ENCODE results near the gene NAA25.
"Not testable (repeated sequence)": the region's sequence is repeated elsewhere in the genome, so short reads cannot be mapped to it uniquely, and the experiment has no call there.

NAA25 gene

GRCh38 chr12:112010415-112011344 is 97.9 kb downstream of the NAA25 start:
- DNase-seq (ENCODE audit: low read depth in 1 of 2, low spot score in 1 of 2), result no peak

GRCh38 chr12:112009596-112009995 is 99.0 kb downstream of the NAA25 start:
- not testable (repeated sequence) for DNase-seq (ENCODE audit: low read depth in 1 of 2, low spot score in 1 of 2)

- DNase-seq (ENCODE audit: low read depth in 1 of 2, low spot score in 1 of 2), result no peak
These were observed 99.7 kb downstream of the NAA25 start for GRCh38 chr12:112008918-112009317.

- DNase-seq (ENCODE audit: low read depth in 1 of 2, low spot score in 1 of 2), result no peak
These were observed 100.6 kb downstream of the NAA25 start for GRCh38 chr12:112007945-112008344.

GRCh38 chr12:112005419-112006395 is 102.9 kb downstream of the NAA25 start:
- DNase-seq (ENCODE audit: low read depth in 1 of 2, low spot score in 1 of 2), result no peak

GRCh38 chr12:112004041-112004440 is 104.5 kb downstream of the NAA25 start:
- DNase-seq (ENCODE audit: low read depth in 1 of 2, low spot score in 1 of 2), result no peak

GRCh38 chr12:112001576-112001975 is 107.0 kb downstream of the NAA25 start:
- no peak for DNase-seq (ENCODE audit: low read depth in 1 of 2, low spot score in 1 of 2)

GRCh38 chr12:112000820-112001219 is 107.8 kb downstream of the NAA25 start:
- no peak for DNase-seq (ENCODE audit: low read depth in 1 of 2, low spot score in 1 of 2)

- DNase-seq (ENCODE audit: low read depth in 1 of 2, low spot score in 1 of 2), result not testable (repeated sequence)
These were observed 109.5 kb downstream of the NAA25 start for GRCh38 chr12:111999129-111999528.

GRCh38 chr12:111998015-111998414 is 110.6 kb downstream of the NAA25 start:
- no peak for DNase-seq (ENCODE audit: low read depth in 1 of 2, low spot score in 1 of 2)

- no peak for DNase-seq (ENCODE audit: low read depth in 1 of 2, low spot score in 1 of 2)
These were observed 111.3 kb downstream of the NAA25 start for GRCh38 chr12:111997300-111997699.

GRCh38 chr12:111995782-111996480 is 112.7 kb downstream of the NAA25 start:
- no peak for DNase-seq (ENCODE audit: low read depth in 1 of 2, low spot score in 1 of 2)

GRCh38 chr12:111994211-111995111 is 114.1 kb downstream of the NAA25 start:
- DNase-seq (ENCODE audit: low read depth in 1 of 2, low spot score in 1 of 2), result not testable (repeated sequence)

- DNase-seq (ENCODE audit: low read depth in 1 of 2, low spot score in 1 of 2), result no peak
These were observed 115.1 kb downstream of the NAA25 start for GRCh38 chr12:111993292-111994150.

- DNase-seq (ENCODE audit: low read depth in 1 of 2, low spot score in 1 of 2), result no peak
These were observed 116.1 kb downstream of the NAA25 start for GRCh38 chr12:111992464-111992863.

- DNase-seq (ENCODE audit: low read depth in 1 of 2, low spot score in 1 of 2), result no peak
These were observed 116.6 kb downstream of the NAA25 start for GRCh38 chr12:111991946-111992345.

GRCh38 chr12:111991535-111991934 is 117.0 kb downstream of the NAA25 start:
- no peak for DNase-seq (ENCODE audit: low read depth in 1 of 2, low spot score in 1 of 2)

GRCh38 chr12:111984820-111985219 is 123.8 kb downstream of the NAA25 start:
- DNase-seq (ENCODE audit: low read depth in 1 of 2, low spot score in 1 of 2), result no peak

GRCh38 chr12:111981987-111982386 is 126.6 kb downstream of the NAA25 start:
- DNase-seq (ENCODE audit: low read depth in 1 of 2, low spot score in 1 of 2), result no peak
